WI38 (cell line): ENCODE data around the gene CLASP1.
"Not testable (repeated sequence)": the region's sequence is repeated elsewhere in the genome, so short reads cannot be mapped to it uniquely, and the experiment has no call there.

Source experiments
- H3K4me3 ChIP-seq: 2 replicates; pipeline ENCODE4 v1.5.1; 2011; ENCODE audit warnings: low read depth, mild to moderate bottlenecking, control low read depth, low read length
- CTCF ChIP-seq: IDR thresholded peaks from 2 replicates; pipeline ENCODE4 v1.5.1; 2012; ENCODE audit warnings: low read depth, mild to moderate bottlenecking, control low read depth, low read length

The CLASP1 gene

GRCh38 chr2:121335294-121336290 is 313.7 kb downstream of the CLASP1 start:
- no peak for TF ChIP-seq CTCF
- no peak overlapping the region for H3K4me3 ChIP-seq

- no peak for TF ChIP-seq CTCF
Measured at GRCh38 chr2:121334581-121335293, 314.5 kb downstream of the CLASP1 start.

DNA sequence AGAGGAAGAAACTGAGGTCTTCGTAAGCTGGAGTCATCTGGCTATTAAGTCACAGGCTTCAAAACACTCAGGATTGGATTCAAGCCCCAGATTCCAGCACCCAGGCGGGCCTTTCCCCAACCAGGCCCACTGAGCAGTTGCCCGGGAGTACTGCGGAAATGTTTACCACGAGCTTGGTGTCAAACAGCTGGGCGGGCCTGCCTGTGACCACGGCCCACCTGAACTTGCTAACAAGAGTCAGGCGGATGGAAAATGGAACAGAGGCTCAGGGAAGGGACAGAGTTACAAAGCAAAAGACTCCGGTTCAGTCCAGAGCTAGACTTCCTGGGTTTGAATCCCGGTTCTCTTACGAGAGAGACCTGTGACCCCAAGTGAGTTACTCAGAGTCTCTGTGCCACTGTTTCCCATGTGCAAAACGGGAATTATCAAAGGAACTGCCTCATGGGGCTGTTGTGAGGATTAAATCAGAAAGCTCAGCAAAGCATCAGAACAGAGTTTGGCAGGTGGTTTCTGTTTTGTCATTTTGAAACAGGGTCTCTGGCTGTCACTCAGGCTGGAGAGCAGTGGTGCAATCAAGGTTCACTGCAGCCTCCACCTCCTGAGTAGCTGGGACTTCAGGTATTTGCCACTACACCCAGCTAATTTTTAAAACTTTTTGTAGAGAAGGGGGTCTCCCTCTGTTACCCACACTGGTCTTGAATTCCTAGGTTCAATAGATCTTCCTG is 315.3 kb downstream of the CLASP1 start:
- H3K4me3 ChIP-seq, result no peak overlapping the region
- no peak for TF ChIP-seq CTCF

More at GRCh38 chr2:121334581-121335293, 314.5 kb downstream of the CLASP1 start:
- no peak overlapping the region for H3K4me3 ChIP-seq

- no peak overlapping the region for H3K4me3 ChIP-seq
- TF ChIP-seq CTCF, result no peak
Measured at GRCh38 chr2:121333231-121333630, 316.0 kb downstream of the CLASP1 start.

- H3K4me3 ChIP-seq, result not testable (repeated sequence)
Measured at GRCh38 chr2:121331324-121331723, 317.9 kb downstream of the CLASP1 start.

DNA sequence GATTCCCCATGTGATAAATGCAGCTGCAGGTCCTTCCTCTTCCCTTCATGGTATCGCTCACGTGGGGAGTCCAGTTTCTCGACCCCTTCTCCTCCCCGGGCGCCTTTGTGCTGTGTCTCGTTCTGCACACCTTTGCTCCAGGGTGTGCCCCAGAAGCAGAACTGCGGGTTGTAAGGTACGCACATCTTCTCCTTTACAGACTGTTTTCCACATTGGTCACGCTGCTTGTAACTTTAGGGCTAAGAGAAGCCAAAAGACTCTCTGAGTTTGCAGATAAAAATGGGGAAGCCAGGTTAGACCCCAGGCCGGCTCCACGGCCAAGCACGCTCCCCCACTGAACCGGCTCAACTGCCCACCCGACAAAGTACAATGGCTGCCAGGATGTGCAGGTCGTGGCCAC is 318.3 kb downstream of the CLASP1 start:
- no peak overlapping the region for H3K4me3 ChIP-seq
- no peak for TF ChIP-seq CTCF

GRCh38 chr2:121329786-121330185 is 319.5 kb downstream of the CLASP1 start:
- no peak for TF ChIP-seq CTCF
- no peak overlapping the region for H3K4me3 ChIP-seq
